A172 (cell line): ENCODE measurements around the gene GLOD4. TPM values are rescaled to one million over a fixed set of nuclear protein-coding genes. Genes with fewer than 3 reads are reported as not detected.

Experiments
- total RNA-seq: library from RNA; depleted of rRNA; stranded (reverse); fragments of >200 nt; shearing (Covaris generic); gene quantifications from 2 replicates; pipeline ENCODE4 v1.2.3, GENCODE V29; 2014; rRNA removed

GLOD4 gene
- total RNA-seq, 1 experiment from 2014 or later, result 138 TPM

Other genes with a start within 250 kb of the GLOD4 start
- 13.9 and 15.2 TPM in 2 replicates for gene VPS53, start 67.4 kb downstream of the GLOD4 start, total RNA-seq
- 34.9 and 37.7 TPM in 2 replicates for gene TLCD3A, start 49.7 kb downstream of the GLOD4 start, total RNA-seq
- 17.9 and 24.0 TPM in 2 replicates for gene GEMIN4, start 30.0 kb downstream of the GLOD4 start, total RNA-seq
- gene MRM3, start 73 bp upstream of the GLOD4 start, total RNA-seq, result 36.3 and 37.7 TPM in 2 replicates
- gene NXN, start 197.5 kb upstream of the GLOD4 start, total RNA-seq, result 4.6 and 7.2 TPM in 2 replicates
- gene TIMM22, start 214.8 kb upstream of the GLOD4 start, total RNA-seq, result 17.4 and 23.5 TPM in 2 replicates